Esophagus muscularis mucosa (tissue), 4 donors: ENCODE results near the gene ARID3C. TPM values are rescaled to one million over a fixed set of nuclear protein-coding genes. Genes with fewer than 3 reads are reported as not detected.

Experiments
- DNase-seq: peaks from one replicate; pipeline ENCODE4 v3.0.0-alpha.2; 2017; ENCODE audit errors: extremely low spot score
- H3K27ac ChIP-seq, 4 donors: fragments of 200-600 bp; sonication (generic); replicated peaks in 1 of 4; 1 replicate in 3 of 4; 2 replicates in 1 of 4; pipeline ENCODE4 v1.5.1; 2016 to 2019; ENCODE audit warnings: mild to moderate bottlenecking in 1 of 4
- H3K27me3 ChIP-seq, 4 donors: fragments of 200-600 bp; sonication (generic); one replicate each; pipeline versions ENCODE4 v1.5.1 to v1.6.0; 2016 to 2019
- H3K36me3 ChIP-seq, 4 donors: fragments of 200-600 bp; sonication (generic); one replicate each; pipeline ENCODE4 v1.5.1; 2016 to 2019
- H3K4me1 ChIP-seq, 4 donors: fragments of 200-600 bp; sonication (generic); one replicate each; pipeline ENCODE4 v1.5.1; 2016 to 2019
- H3K4me3 ChIP-seq, 4 donors: fragments of 200-600 bp; sonication (generic); 1 replicate in 2 of 4; 2 replicates in 2 of 4; pipeline ENCODE4 v1.5.1; 2016 to 2019; ENCODE audit warnings: mild to moderate bottlenecking in 4 of 4, moderate library complexity in 1 of 4
- H3K9me3 ChIP-seq, 4 donors: fragments of 200-600 bp; sonication (generic); 1 replicate in 3 of 4; 2 replicates in 1 of 4; pipeline ENCODE4 v1.5.1; 2016 to 2019
- CTCF ChIP-seq, 3 experiments: fragments of 200-600 bp in 2 of 3; fragments of 450-650 bp in 1 of 3; sonication (generic) in 2 of 3; IDR thresholded peaks; one replicate each; pipeline ENCODE4 v1.5.1; 2017 to 2019; ENCODE audit warnings: antibody characterized with exemption in 3 of 3, mild to moderate bottlenecking in 2 of 3, moderate library complexity in 1 of 3
- EP300 ChIP-seq: sonication (generic); formaldehyde crosslinking; IDR thresholded peaks from one replicate; pipeline ENCODE4 v1.6.1; 2017; ENCODE audit warnings: antibody characterized with exemption
- POLR2A ChIP-seq: fragments of 450-650 bp; IDR thresholded peaks from one replicate; pipeline ENCODE4 v1.6.1; 2017; ENCODE audit warnings: antibody characterized with exemption, moderate library complexity, mild to moderate bottlenecking, low read depth
- POLR2AphosphoS5 ChIP-seq, 2 donors: sonication (generic); formaldehyde crosslinking; IDR thresholded peaks; one replicate each; pipeline ENCODE4 v1.6.1; 2017; ENCODE audit warnings: antibody characterized with exemption in 2 of 2
- WGBS: methylation state at CpG from one replicate; pipeline ENCODE4 v1.1.5; 2018; 5-methylcytosine and 5-hydroxymethylcytosine counted together
- intact Hi-C: fragments of 100-400 bp; cut with DNase I; formaldehyde crosslinking; loops from one replicate; pipeline ENCODE4 v1.15.1; 2023
- total RNA-seq, 4 donors: library from RNA; depleted of rRNA; stranded (reverse); fragments of >200 nt; gene quantifications; one replicate each; pipeline versions ENCODE4 v1.1.0 to v1.2.1, GENCODE V29; 2016

The ARID3C gene
- total RNA-seq, 4 donors from 2014 or later: not detected

- Histone ChIP-seq H3K4me1 (peaks cover 31 to 42% (median 38%) of the 10 kb centered on the region in 4 donors), H3K27me3 (peaks cover 4 to 95% (median 29%) of the 10 kb centered on the region in 4 donors), H3K36me3 (no peaks in the 10 kb centered on the region), H3K27ac (no peak overlapping the region), H3K9me3 (no peaks in the 10 kb centered on the region), H3K4me3 (no peak overlapping the region)
- 80% methylated on average over 2 of the region's 2 CpGs for WGBS
- TF ChIP-seq EP300 (no peak), CTCF (IDR thresholded peaks at IDR 0.05) (no peak), POLR2A (no peak), POLR2AphosphoS5 (IDR thresholded peaks at IDR 0.05) (no peak)
- intact Hi-C loops: no loop called here
- DNase-seq: no peak
Measured at GRCh38 chr9:34587271-34587670, 41.6 kb downstream of the ARID3C start.

- no peaks in the 10 kb centered on the region for H3K9me3 ChIP-seq
- no peak overlapping the region for H3K27ac ChIP-seq
- intact Hi-C loops: no loop called here
- WGBS: 59% methylated on average over 5 of the region's 11 CpGs
- H3K36me3 ChIP-seq: no peaks in the 10 kb centered on the region
- peaks cover 4 to 97% (median 29%) of the 10 kb centered on the region in 4 donors for H3K27me3 ChIP-seq
- DNase-seq: no peak
- H3K4me3 ChIP-seq: no peak overlapping the region
- TF ChIP-seq POLR2AphosphoS5 (IDR thresholded peaks at IDR 0.05) (no peak), POLR2A (no peak), EP300 (no peak), CTCF (IDR thresholded peaks at IDR 0.05) (no peak)
- H3K4me1 ChIP-seq: peaks cover 21 to 30% (median 27%) of the 10 kb centered on the region in 4 donors
Measured at GRCh38 chr9:34585946-34586669, 42.8 kb downstream of the ARID3C start.

- no peak for TF ChIP-seq POLR2AphosphoS5 (IDR thresholded peaks at IDR 0.05)
- no peak for TF ChIP-seq CTCF (IDR thresholded peaks at IDR 0.05)
- TF ChIP-seq EP300: no peak
- TF ChIP-seq POLR2A: no peak
- intact Hi-C loops: no loop called here
- H3K36me3 ChIP-seq: no peaks in the 10 kb centered on the region
- H3K9me3 ChIP-seq: no peaks in the 10 kb centered on the region
- no peak overlapping the region for H3K27ac ChIP-seq
- peaks cover 11 to 18% (median 15%) of the 10 kb centered on the region in 4 donors for H3K4me1 ChIP-seq
- DNase-seq: no peak
- H3K4me3 ChIP-seq: no peak overlapping the region
- 92% methylated on average over 2 of the region's 5 CpGs for WGBS
- peaks cover 4 to 97% (median 31%) of the 10 kb centered on the region in 4 donors for H3K27me3 ChIP-seq
Measured at GRCh38 chr9:34584970-34585369, 43.9 kb downstream of the ARID3C start.

GRCh38 chr9:34582787-34583186 lies 46.1 kb downstream of the ARID3C start:
- H3K4me1 ChIP-seq: peaks cover 11 to 15% (median 13%) of the 10 kb centered on the region in 4 donors
- TF ChIP-seq EP300: no peak
- TF ChIP-seq POLR2A: no peak
- no peak for TF ChIP-seq CTCF (IDR thresholded peaks at IDR 0.05)
- no peak for TF ChIP-seq POLR2AphosphoS5 (IDR thresholded peaks at IDR 0.05)
- peaks cover 0 to 96% (median 35%) of the 10 kb centered on the region in 4 donors for H3K27me3 ChIP-seq
- H3K4me3 ChIP-seq: no peak overlapping the region
- no peak for DNase-seq
- 76% methylated on average over 5 of the region's 5 CpGs for WGBS
- intact Hi-C loops: no loop called here
- H3K36me3 ChIP-seq: no peaks in the 10 kb centered on the region
- no peaks in the 10 kb centered on the region for H3K9me3 ChIP-seq
- H3K27ac ChIP-seq: no peak overlapping the region
